ENCODE results near the gene KCNMA1.

DNA sequence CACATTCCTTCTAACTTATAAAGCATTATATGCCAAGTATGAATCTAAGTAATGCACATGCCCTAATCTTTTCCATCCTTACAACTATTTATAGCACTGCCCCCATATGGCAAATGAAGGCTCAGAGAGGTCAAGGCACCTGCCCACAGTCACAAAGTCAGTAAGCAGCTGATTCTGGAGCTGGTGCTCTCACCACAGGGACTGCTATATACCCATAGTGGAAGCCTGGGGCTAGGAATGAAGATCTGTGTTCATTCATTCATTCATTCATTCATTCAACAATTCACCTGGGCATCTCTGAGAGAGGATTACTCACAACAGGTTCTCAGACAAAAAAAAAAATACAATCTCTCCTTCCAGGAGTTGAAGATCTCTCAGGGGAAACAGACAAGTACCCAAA is 213.4 kb downstream of the KCNMA1 start:
- TF ChIP-seq, protein P1, sequence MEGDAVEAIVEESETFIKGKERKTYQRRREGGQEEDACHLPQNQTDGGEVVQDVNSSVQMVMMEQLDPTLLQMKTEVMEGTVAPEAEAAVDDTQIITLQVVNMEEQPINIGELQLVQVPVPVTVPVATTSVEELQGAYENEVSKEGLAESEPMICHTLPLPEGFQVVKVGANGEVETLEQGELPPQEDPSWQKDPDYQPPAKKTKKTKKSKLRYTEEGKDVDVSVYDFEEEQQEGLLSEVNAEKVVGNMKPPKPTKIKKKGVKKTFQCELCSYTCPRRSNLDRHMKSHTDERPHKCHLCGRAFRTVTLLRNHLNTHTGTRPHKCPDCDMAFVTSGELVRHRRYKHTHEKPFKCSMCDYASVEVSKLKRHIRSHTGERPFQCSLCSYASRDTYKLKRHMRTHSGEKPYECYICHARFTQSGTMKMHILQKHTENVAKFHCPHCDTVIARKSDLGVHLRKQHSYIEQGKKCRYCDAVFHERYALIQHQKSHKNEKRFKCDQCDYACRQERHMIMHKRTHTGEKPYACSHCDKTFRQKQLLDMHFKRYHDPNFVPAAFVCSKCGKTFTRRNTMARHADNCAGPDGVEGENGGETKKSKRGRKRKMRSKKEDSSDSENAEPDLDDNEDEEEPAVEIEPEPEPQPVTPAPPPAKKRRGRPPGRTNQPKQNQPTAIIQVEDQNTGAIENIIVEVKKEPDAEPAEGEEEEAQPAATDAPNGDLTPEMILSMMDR (IDR thresholded peaks at IDR 0.05 in 8 of 11, conservative IDR thresholded peaks at IDR 0.05 in 3 of 11), result no peak
- TF ChIP-seq POLR2AphosphoS5 (IDR thresholded peaks at IDR 0.05) (no peak), POLR2A (IDR thresholded peaks at IDR 0.05) (no peak)
